GM18520 (cell line): ENCODE data around the gene GNB2.

Experiments used
- ATAC-seq: cut with Tn5 transposase; IDR thresholded peaks from one replicate; pipeline ENCODE4 v1.9.1; 2021; ENCODE audit not compliant: unreplicated experiment

GNB2 gene

GRCh38 chr7:100673302-100673941 lies at the start of gene GNB2:
Gene GNB2, plus strand, starts transcription at chr7:100673740. Its CDS starts 2,526 bp downstream, at chr7:100676266.
- peak; percentile 62 for ATAC-seq

GRCh38 chr7:100623951-100624824 lies 49.4 kb upstream of the GNB2 start:
- ATAC-seq = no peak

- ATAC-seq = no peak
Measured at GRCh38 chr7:100626055-100626454, 47.5 kb upstream of the GNB2 start.

- ATAC-seq = no peak
Measured at GRCh38 chr7:100626530-100627237, 46.9 kb upstream of the GNB2 start.

- no peak for ATAC-seq
Measured at GRCh38 chr7:100627238-100627549, 46.3 kb upstream of the GNB2 start.

- no peak for ATAC-seq
Measured at GRCh38 chr7:100629117-100629716, 44.3 kb upstream of the GNB2 start.

- no peak for ATAC-seq
Measured at GRCh38 chr7:100630066-100630465, 43.5 kb upstream of the GNB2 start.

GRCh38 chr7:100632951-100633717 lies 40.4 kb upstream of the GNB2 start:
- no peak for ATAC-seq

GRCh38 chr7:100639995-100640516 lies 33.5 kb upstream of the GNB2 start:
- no peak for ATAC-seq

GRCh38 chr7:100640517-100641440 lies 32.8 kb upstream of the GNB2 start:
- no peak for ATAC-seq

GRCh38 chr7:100641463-100641859 lies 32.1 kb upstream of the GNB2 start, which contains the start of gene TFR2:
Gene TFR2, minus strand, starts transcription at chr7:100641552. Its CDS starts 43 bp downstream, at chr7:100641509.
- no peak for ATAC-seq

- ATAC-seq = no peak
Measured at GRCh38 chr7:100641860-100642533, 31.5 kb upstream of the GNB2 start.

GRCh38 chr7:100642534-100642907 lies 31.0 kb upstream of the GNB2 start:
- ATAC-seq = no peak

- no peak for ATAC-seq
Measured at GRCh38 chr7:100649826-100650565, 23.5 kb upstream of the GNB2 start.

- ATAC-seq = no peak
Measured at GRCh38 chr7:100654908-100655831, 18.4 kb upstream of the GNB2 start.

- ATAC-seq = no peak
Measured at GRCh38 chr7:100655908-100656674, 17.4 kb upstream of the GNB2 start, which contains the start of gene ACTL6B. Gene ACTL6B, minus strand, starts transcription at chr7:100656448. Its CDS starts 94 bp downstream, at chr7:100656354.
